ENCODE data around the gene RAD54L. TPM values are rescaled to one million over a fixed set of nuclear protein-coding genes. Genes with fewer than 3 reads are reported as not detected.

RAD54L gene
- polyA plus RNA-seq, 1 of the 3 experiments (the other 2 are of a cell fraction): 11.5 TPM

- Histone ChIP-seq H3K27ac (ENCODE audit: low read depth in 2 of 2, low read length in 1 of 2) (no peak overlapping the region), H3K4me1 (ENCODE audit: control insufficient read depth in 1 of 2, insufficient read depth in 2 of 2, low read depth in 1 of 2, low read length in 1 of 2) (0 out of 4 replicates have a peak, but pooled peaks cover 0 to 6% of the 10 kb centered on the region in 2 experiments), H2AFZ (ENCODE audit: low read depth) (no peak overlapping the region), H3K4me3 (ENCODE audit: low read depth in 2 of 2, low read length in 1 of 2) (no peak overlapping the region), H3F3A (replicated peaks; ENCODE audit: insufficient read depth) (peaks cover 30% of the 10 kb centered on the region), H3K9me2 (no peaks in the 10 kb centered on the region), H3K27me3 (ENCODE audit: insufficient read depth) (no peaks in the 10 kb centered on the region), H3K9ac (no peak overlapping the region), H3K79me2 (ENCODE audit: insufficient read depth) (peaks cover 6% of the 10 kb centered on the region; the same call in 1 of the 2 replicates), H3K36me3 (replicated peaks in 1 of 2; ENCODE audit: control insufficient read depth in 1 of 2, insufficient read depth in 2 of 2, low read length in 1 of 2) (peaks cover 27 to 51% of the 10 kb centered on the region in 2 experiments), H3K9me3 (no peaks in the 10 kb centered on the region), H4K20me1 (ENCODE audit: insufficient read depth) (peaks cover 3% of the 10 kb centered on the region; the same call in 1 of the 2 replicates), H3K4me2 (no peak overlapping the region)
- DNase-seq: no peak
- ChIA-PET CTCF (interaction anchor here (0.8 to 1.8 kb wide), 3 partner anchors 14 to 55 kb away, joined by 3 to 4 read pairs (median 4); partner anchors contain the start of gene NSUN4), POLR2A (interaction anchor here (0.6 to 0.8 kb wide), 2 partner anchors 9 to 17 kb away, joined by 3 read pairs; partner anchors contain the start of gene LRRC41)
- TF ChIP-seq MXI1 (IDR thresholded peaks at IDR 0.05; ENCODE audit: low read depth, low read length) (no peak), RCOR1 (IDR thresholded peaks at IDR 0.05; ENCODE audit: low read length) (no peak), FOXM1 (IDR thresholded peaks at IDR 0.05; ENCODE audit: low read depth) (no peak), ELF1 (IDR thresholded peaks at IDR 0.05) (no peak), PBX3 (IDR thresholded peaks at IDR 0.05) (no peak), SIN3A (IDR thresholded peaks at IDR 0.05; ENCODE audit: borderline replicate concordance, low read depth, low read length) (no peak), MEF2A (IDR thresholded peaks at IDR 0.05; ENCODE audit: borderline replicate concordance, low read depth) (no peak), CHD2 (IDR thresholded peaks at IDR 0.05; ENCODE audit: low read length, partially characterized antibody) (no peak), RAD21 (IDR thresholded peaks at IDR 0.05; ENCODE audit: low read length) (no peak), JUND (IDR thresholded peaks at IDR 0.05) (no peak), EZH2phosphoT487 (IDR thresholded peaks at IDR 0.05; ENCODE audit: borderline replicate concordance, low read depth) (no peak), NFIC (IDR thresholded peaks at IDR 0.05; ENCODE audit: borderline replicate concordance) (no peak), ZBTB33 (IDR thresholded peaks at IDR 0.05; ENCODE audit: borderline replicate concordance, low read depth) (no peak), TCF12 (IDR thresholded peaks at IDR 0.05) (no peak)
- TF ChIP-seq, protein P1, sequence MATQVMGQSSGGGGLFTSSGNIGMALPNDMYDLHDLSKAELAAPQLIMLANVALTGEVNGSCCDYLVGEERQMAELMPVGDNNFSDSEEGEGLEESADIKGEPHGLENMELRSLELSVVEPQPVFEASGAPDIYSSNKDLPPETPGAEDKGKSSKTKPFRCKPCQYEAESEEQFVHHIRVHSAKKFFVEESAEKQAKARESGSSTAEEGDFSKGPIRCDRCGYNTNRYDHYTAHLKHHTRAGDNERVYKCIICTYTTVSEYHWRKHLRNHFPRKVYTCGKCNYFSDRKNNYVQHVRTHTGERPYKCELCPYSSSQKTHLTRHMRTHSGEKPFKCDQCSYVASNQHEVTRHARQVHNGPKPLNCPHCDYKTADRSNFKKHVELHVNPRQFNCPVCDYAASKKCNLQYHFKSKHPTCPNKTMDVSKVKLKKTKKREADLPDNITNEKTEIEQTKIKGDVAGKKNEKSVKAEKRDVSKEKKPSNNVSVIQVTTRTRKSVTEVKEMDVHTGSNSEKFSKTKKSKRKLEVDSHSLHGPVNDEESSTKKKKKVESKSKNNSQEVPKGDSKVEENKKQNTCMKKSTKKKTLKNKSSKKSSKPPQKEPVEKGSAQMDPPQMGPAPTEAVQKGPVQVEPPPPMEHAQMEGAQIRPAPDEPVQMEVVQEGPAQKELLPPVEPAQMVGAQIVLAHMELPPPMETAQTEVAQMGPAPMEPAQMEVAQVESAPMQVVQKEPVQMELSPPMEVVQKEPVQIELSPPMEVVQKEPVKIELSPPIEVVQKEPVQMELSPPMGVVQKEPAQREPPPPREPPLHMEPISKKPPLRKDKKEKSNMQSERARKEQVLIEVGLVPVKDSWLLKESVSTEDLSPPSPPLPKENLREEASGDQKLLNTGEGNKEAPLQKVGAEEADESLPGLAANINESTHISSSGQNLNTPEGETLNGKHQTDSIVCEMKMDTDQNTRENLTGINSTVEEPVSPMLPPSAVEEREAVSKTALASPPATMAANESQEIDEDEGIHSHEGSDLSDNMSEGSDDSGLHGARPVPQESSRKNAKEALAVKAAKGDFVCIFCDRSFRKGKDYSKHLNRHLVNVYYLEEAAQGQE (IDR thresholded peaks at IDR 0.05; ENCODE audit: low read depth, low read length): no peak
- TF ChIP-seq, protein P2, sequence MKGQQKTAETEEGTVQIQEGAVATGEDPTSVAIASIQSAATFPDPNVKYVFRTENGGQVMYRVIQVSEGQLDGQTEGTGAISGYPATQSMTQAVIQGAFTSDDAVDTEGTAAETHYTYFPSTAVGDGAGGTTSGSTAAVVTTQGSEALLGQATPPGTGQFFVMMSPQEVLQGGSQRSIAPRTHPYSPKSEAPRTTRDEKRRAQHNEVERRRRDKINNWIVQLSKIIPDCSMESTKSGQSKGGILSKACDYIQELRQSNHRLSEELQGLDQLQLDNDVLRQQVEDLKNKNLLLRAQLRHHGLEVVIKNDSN (IDR thresholded peaks at IDR 0.05; ENCODE audit: borderline replicate concordance, low read depth): no peak
- WGBS (ENCODE audit: low lambda C conversion rate): 96% methylated on average over 22 of the region's 27 CpGs
Measured at GRCh38 chr1:46285730-46286477, 38.3 kb downstream of the RAD54L start.
